GM18507 (cell line): Measurements from ENCODE around the gene TPRN.
A peak's percentile ranks its signal among the peaks of the same experiment; 100 is the strongest.

Experiments used
- DNase-seq: peaks from one replicate; pipeline ENCODE4 v3.0.0; 2011; ENCODE audit warnings: low read depth; ENCODE audit not compliant: insufficient read length; ENCODE audit errors: extremely low spot score
- FAIRE-seq: peaks from 2 replicates; lab custom pipeline; 2011; peaks lifted over from hg19 to GRCh38; lab: Jason Lieb, UNC

The TPRN gene

DNA sequence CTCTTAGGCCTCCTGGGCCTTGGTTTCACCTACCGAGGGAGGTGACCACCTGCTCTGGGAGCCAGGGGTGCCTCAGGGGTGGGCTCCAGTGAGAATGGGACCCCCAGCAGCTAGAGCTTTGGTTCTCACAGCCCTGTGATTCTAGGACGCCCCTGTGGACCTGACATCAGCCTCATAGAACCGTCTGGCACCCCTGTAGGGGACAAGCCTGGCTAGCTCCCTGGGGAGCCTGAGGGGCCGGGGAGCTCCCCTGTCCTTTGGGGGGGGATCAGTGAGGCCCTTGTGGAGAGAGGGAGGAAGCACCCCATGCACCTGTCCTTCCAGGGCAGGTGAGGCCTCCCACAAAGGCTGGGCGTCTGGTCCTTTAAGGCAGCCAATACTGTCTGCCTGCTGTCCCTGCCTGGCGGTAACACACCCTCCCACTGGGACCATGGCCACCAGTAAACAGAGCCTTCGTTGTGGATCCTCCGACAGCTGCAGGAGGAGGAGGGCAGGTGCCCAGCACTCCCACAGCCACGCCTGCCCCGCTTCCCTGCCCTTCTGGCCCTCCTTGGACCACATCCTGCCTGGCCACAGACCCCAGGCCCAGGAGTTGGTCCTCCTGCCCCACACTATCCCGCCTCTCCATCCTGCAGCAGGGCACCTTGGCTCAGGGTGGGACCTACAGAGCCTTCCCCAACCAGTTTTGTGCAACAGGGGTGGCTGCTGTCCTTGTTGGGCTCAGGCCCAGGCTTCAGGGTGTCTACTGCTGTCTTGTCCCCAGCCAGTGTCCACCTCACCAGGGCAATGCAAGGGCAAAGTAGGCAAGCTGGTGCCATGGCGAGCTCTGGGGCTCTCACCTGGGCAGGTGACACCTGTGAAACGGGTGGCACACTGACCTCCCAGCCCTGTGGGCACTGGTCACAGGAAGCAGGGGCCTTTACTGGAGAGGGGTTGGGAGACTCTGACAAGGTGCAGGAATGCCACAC lies 37.5 kb upstream of the TPRN start:
- DNase-seq: no peak
- no peak for FAIRE-seq

DNA sequence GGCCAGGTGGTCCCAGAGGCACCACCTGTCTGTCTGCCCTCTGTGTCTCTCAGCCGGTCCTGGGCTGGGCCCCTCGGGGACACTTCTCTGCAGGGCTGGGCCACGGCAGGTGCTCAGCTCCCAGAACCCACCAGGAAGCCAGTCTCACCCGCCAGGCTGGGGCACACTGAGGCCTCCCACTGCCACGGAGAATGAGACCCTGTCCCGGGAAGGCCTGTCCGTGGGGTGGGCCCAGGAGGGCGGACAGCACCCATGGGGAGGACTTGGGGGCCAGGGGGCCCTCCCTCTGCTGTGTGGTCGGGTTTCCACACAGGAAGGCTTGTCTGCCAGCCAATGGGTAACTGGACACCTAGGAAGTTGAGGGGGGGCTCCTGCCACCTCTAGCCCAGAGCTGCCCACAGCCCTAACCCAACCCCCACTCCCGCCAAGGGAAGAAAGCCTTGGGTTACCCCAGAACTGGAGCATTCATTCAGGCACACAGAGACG lies 36.4 kb upstream of the TPRN start:
- DNase-seq (no peak), FAIRE-seq (no peak)

DNA sequence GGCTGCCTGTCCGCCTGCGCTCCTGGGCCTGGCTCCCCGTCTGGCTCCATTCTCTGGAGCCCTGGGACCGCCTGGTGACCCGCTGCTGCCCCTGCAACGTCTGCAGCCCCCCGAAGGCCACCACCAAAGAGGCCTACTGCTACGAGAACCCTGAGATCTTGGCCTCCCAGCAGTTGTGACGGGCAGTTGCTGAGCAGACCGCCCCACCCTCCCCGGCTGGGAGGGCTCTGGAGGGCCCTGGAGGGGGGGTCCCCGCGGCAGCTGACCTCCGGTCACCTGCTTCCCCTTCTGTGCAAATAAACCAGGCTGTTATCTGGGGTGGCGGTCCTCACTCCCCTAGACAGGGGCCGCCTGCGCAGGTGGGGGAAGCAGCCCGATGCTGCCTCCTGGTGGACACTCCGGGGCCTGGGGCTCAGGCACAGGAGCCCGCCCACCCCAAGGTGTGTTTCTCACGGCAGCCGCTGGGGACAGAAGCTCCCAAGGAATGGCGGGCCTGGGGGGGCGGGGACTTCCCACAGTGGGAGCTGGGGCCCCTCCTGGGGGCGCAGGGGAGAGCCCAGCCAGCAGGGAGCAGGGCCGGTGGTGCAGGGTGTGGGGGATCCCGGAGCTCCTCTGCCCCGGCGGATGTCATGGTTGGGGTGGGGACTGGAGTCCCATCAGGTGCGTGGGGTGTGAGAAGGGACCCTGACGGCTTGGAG lies 35.8 kb upstream of the TPRN start:
- DNase-seq (peak; percentile 92), FAIRE-seq (peak; percentile 93)

DNA sequence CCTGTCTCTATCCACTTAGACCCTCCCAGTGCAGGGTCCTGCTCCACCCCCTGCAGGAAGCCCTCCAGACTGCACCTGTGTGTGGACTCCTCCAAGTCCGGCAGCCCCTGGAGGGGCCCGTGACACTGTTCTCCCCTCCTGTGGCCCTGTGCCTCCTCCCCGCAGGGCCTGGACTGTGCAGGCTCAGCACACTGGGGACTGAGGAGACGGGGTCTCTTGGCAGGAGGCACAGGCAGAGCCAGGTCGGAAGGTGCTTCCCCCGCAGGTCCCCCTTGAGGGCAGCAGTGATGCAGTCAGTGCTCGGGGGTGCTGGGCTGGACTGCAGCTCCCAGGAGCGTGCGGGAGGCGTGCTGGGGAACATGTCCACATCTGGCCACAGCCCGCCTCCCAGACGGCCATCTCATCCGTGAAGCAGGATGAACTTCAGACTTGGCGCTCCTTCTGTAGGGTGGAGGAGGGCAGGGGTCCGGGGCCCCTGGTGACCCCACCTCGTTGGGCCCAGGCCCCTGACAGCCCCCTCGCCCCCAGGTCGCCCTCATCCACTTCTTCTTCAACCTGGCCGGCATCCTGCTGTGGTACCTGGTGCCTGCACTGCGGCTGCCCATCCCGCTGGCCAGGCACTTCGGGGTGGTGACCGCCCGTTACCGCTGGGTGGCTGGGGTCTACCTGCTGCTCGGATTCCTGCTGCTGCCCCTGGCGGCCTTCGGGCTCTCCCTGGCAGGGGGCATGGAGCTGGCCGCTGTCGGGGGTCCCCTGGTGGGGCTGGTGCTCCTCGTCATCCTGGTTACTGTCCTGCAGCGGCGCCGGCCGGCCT lies 35.1 kb upstream of the TPRN start:
- DNase-seq (no peak), FAIRE-seq (no peak)

DNA sequence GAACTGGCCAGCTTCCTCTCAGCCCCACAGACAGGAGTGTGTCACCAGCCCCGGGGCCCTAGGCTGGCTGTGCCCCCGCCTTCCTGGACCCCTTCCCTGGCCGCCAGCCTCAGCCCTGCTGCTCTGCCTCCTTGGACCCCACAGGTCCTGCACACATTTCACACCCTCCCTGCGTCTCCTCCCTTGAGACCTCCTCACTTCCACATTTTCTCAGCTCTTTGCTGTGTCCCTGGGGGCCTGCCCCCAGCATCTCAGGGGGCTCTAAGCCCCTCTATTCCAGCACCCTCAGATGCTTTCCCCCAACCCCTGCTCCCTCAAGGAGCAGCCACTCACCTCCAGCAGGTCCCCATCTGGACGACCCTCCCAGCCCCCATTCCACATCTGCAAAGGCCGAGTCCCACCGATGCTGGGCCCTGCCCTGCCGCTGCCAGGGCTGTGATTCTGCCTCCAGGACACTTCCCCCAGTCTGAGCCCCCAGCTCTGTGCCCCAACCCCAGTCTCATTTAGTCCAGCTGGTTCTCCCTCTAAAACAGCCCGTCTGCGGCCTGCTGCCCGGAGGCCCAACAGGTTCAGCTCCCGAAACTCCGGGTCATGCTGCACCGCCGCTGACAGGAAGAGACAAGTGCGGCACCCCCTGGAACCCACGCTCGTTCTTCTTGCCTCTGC lies 34.4 kb upstream of the TPRN start:
- DNase-seq (no peak), FAIRE-seq (no peak)

DNA sequence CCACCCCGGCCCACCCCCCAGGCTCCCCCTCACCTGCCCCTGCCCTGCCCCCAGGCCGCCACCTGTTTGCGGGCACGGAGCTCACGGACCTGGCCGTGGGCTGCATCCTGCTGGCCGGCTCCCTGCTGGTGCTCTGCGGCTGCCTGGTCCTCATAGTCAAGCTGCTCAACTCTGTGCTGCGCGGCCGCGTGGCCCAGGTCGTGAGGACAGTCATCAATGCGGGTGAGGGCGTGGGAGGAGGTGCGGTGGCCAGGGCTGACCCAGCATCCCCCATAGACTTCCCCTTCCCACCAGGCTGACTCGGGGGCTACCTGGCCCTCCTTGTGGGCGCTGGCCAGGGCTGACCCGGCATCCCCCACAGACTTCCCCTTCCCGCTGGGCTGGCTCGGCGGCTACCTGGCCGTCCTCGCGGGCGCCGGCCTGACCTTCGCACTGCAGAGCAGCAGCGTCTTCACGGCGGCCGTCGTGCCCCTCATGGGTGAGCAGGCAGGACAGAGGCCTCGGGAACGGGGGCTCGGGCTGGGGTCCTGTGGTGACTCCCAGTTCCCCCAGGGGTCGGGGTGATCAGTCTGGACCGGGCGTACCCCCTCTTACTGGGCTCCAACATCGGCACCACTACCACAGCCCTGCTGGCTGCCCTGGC lies 33.6 kb upstream of the TPRN start:
- DNase-seq: no peak

DNA sequence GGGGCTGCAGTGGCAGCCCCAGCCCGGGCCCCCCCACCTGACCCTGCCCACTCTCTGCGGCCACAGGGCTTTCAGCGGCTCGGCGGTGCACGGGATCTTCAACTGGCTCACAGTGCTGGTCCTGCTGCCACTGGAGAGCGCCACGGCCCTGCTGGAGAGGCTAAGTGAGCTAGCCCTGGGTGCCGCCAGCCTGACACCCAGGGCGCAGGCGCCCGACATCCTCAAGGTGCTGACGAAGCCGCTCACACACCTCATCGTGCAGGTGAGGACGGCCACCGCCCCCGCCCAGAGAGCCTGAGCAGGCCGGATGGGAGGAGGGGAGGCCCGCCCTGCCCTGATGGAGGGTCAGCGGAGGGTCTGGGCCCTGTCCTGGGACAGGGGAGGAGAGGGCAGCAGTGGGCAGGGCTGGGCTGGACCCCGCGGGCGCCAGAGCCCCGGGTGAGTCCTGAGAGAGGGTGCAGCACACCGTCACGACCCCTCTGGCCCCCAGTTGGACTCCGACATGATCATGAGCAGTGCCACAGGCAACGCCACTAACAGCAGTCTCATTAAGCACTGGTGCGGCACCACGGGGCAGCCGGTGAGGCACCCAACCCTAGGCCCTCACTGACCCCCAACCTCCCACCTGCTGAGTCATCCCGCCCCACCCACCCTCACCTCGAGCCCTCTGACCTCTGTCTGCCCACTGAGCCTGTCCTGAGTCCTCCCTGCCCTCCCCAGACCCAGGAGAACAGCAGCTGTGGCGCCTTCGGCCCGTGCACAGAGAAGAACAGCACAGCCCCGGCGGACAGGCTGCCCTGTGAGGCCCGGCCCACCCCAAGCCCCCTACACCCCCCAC lies 32.8 kb upstream of the TPRN start:
- no peak for DNase-seq
- FAIRE-seq: no peak

More for the DNA sequence above, 33.6 kb upstream of the TPRN start:
- FAIRE-seq: no peak

DNA sequence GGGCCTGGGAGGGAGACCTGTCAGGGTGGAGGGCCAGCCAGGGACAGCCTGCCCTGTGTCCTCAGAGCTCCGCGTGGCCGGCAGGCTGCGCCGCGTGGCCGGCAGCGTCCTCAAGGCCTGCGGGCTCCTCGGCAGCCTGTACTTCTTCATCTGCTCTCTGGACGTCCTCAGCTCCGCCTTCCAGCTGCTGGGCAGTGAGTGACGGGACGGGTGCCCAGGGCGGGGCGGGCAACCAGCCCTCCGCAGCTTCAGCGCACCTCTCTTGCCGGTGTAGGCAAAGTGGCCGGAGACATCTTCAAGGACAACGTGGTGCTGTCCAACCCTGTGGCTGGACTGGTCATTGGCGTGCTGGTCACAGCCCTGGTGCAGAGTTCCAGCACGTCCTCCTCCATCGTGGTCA lies 32.0 kb upstream of the TPRN start:
- no peak for FAIRE-seq

DNA sequence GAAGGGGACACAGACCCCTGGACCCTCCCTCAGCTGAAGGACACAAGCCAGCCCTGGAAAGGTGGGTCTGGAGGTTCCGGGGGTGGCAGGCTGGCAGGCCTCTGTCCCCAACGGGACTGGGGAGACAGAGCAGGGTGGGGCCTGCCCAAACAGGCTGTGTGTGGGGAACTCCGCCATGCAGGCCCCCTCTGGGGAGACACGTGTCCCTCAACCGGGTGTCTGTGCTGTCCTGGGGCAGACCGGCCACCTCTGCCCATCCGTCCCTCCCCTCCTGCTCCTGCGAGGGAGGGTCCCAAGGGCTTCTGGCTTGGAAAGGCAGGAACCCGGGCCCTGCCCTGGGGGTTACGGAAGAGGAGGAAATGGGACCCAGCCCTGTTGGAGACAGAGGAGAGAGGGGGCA lies 31.6 kb upstream of the TPRN start:
- FAIRE-seq (no peak), DNase-seq (no peak)

More for the DNA sequence above, 32.0 kb upstream of the TPRN start:
- no peak for DNase-seq

DNA sequence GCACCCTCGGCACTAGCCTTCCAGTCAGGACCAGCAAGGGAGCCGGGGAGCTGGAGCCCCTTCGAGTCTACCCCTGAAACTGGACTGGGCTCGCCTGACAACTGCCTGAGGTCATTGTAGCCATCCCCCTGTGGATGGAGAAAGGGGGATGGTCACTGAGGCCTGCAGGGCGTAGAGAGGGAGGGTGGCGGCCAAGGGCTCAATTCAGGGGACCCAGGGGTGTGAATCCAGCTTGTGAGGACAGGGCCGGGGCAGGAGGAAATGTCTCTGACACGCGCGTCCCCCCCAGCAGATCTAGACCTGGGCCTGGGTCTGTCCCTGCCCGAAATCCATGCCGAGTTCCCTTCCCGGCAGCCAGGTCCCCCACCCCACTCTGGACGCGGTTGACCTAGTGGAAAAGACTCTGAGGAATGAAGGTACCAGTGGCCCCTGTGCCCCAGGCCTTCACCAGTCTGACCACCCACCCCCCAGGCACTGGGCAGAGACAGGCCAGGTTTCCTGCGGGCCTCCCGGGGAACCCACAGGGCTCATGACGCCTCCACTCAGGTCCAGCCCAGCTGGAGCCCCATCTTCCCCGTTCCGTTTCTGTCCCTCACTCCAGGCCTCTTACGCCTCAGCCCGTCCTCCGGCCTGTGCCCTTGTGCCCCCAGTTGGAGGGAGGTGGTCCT lies 31.0 kb upstream of the TPRN start:
- FAIRE-seq (no peak), DNase-seq (no peak)

DNA sequence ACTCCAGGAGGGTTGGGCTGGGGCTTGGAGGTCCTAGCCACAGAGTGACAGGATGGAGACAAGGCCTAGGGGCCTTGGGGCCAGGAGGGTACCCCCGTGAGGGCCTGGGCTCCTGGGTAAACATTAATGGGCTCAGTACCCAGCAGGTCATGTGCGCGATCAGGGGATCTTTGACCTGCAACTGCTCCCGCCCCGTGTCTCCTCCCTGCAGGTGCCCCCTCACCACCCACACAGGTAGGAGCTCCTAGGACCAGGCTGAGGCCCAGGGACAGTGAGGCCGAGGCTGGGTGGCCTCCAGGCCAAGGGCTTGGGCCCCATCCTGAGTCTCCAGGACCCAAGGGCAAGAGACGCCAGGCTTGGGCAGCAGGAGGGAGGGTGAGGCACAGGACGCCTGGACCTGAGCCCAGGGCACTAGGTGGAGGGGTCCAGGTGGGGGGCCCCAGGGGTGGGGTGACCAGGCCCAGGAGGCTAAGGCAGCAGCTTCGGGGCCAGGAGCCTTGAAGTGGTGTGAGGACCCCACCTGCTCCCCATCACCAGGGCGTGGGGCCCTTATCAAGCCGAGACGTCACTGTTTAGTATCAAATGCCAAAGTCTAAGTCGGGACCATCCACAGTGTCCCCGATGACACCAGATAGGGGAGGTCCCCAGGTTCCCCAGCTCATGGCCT lies 30.3 kb upstream of the TPRN start, which contains the start of gene SLC34A3:
TSS of gene SLC34A3 (plus strand) at position 197 of the 667 bp plus-strand sequence. CDS start 802 bp downstream, outside the sequence.
- DNase-seq (no peak), FAIRE-seq (no peak)

DNA sequence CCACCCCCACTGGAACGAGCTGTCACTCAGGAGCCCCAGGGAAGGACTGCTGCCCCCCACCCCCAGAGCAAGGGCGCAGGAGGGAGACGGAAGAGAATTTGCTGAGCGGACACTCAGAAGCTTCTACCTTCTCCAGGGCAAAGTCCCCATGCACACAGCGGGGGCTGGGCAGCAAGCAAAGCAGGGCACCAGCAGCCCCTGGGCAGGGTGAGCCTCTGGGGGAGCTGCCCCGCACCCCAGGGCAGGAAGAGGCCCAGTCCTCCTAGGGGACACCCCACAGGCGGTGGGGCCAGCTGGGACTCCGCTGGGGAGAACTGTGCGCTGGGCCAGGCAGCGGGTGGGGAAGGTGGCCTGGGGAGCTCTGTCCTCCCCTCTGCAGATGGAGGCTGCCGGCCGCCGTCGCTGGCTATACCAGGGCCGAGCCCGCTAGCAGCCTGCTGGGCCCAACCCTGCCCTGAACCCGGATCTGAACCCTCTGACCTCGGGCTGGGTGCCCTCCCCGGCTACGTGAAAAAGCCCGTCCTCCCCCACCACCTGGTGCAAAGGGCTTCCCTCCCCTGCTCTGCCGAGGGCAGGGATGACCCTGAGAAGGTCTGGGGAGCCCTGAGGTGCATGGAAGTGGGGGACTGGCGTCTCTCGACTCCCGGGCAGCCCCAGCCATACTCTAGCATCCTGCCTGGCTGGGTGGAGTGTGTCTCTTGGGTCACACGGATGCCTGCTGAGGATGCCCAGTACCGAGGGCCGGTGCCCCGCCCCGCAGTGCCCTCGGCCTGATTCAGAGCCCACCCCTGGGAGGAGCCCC lies 29.6 kb upstream of the TPRN start:
- DNase-seq (no peak), FAIRE-seq (no peak)

DNA sequence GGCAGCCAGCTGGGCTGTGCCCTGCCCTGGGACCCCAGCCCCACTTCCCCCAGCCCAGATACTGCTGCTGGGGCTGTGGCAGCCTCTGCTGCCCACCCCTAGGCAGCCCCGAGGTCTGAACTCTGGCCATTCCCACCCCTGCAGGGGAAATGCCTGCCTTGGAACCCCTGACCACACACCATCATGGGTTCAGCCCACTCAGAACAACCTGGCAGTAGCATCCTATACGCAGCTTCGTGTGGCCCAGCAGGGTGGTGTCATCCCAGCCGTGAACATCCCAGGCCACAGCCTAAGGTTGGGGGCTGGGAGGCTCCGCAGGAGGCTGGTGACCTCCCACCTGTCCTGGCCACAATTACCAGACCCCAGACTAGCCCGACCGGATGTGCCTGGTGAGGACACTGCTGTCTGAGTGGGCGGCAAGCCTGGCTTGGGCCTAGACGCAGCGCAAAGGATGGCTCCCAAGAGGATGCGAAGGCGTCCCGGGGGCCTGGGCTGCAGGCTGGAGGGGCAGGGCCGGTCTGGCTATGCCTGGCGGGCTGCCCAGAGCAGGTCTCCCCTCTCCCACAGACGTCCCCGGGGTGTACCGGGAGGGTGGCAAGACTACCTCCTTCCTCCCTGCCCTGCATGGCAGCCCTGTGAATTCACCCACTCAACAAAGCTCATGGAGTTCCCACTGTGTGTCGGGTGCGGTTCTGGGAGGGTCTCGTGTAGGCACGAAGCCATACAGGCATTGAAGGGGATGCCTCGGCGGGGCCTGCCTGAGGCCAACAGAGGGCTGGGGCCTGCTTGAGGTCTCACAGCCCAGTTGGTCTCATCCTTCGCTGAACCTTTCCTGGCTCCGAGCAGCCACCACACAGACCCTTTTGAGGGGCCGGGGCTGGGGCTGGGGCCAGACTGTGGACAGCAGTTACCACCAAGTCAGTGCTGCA lies 28.7 kb upstream of the TPRN start:
- DNase-seq (no peak), FAIRE-seq (no peak)

DNA sequence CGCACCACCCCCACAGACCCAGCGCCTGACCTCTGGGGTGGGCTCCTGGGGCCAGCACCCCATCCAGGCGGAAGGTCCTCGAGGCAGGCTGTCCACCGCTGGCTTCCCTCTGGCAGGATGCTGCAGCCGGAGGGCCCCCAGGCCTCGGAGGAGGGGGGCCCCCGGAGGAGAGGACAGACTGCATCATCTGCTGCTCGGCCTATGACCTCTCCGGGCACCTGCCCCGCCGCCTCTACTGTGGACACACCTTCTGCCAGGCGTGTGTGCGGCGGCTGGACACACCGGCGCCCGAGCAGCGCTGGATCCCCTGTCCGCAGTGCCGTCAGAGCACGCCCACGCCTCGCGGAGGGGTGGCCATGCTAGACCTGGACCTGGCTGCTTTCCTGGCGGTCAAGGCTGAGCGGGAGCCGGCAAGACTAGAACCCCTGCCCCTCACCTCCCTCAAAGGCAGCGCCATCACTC lies 28.0 kb upstream of the TPRN start:
- DNase-seq (no peak), FAIRE-seq (no peak)
